ENCODE results near the gene OR11H6. TPM values are rescaled to one million over a fixed set of nuclear protein-coding genes. Genes with fewer than 3 reads are reported as not detected.
"Not testable (repeated sequence)": the region's sequence is repeated elsewhere in the genome, so short reads cannot be mapped to it uniquely, and the experiment has no call there.

OR11H6 gene
- total RNA-seq, 3 donors from 2014 or later: not detected

DNA sequence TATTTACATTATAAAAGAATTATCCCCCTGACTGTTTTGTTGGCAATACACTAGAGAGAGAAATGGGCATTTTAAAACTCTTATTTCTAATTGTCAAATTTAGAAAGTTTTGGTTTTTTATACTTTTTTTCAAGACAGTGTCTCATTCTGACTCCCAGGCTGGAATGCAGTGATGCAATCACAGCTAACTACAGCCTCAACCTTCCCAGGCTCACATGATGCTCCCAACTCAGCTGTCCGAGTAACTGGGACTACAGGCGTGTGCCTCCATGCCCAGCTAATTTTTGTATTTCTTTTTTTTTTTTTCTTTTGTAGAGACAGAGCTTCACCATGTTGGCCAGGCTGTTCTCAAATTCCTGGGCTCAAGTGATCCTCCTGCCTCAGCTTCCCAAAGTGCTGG lies 8.3 kb upstream of the OR11H6 start:
- Histone ChIP-seq H3K4me3 (no peak overlapping the region), H3K27me3 (no peaks in the 10 kb centered on the region), H3K36me3 (no peaks in the 10 kb centered on the region), H3K4me1 (no peaks in the 10 kb centered on the region), H3K27ac (no peak overlapping the region), H3K9me3 (peaks cover 0 to 9% of the 10 kb centered on the region in 2 donors)
- no peak for DNase-seq (ENCODE audit: low spot score in 2 of 2)
- TF ChIP-seq POLR2AphosphoS5 (IDR thresholded peaks at IDR 0.05): no peak
- no peak for TF ChIP-seq CTCF (IDR thresholded peaks at IDR 0.05)
- TF ChIP-seq POLR2A (IDR thresholded peaks at IDR 0.05): no peak
- intact Hi-C loops (cut with DNase I; ENCODE audit: low total_unique reads): no loop called here

GRCh38 chr14:20219033-20219432 lies 4.5 kb upstream of the OR11H6 start:
- no peak for DNase-seq (ENCODE audit: low spot score in 2 of 2)
- no peak overlapping the region for H3K4me3 ChIP-seq
- H3K27me3 ChIP-seq: no peaks in the 10 kb centered on the region
- no peaks in the 10 kb centered on the region for H3K4me1 ChIP-seq
- TF ChIP-seq POLR2A (IDR thresholded peaks at IDR 0.05) (no peak), POLR2AphosphoS5 (IDR thresholded peaks at IDR 0.05) (no peak)
- no peaks in the 10 kb centered on the region for H3K36me3 ChIP-seq
- intact Hi-C loops (cut with DNase I; ENCODE audit: low total_unique reads): no loop called here
- no peak overlapping the region for H3K27ac ChIP-seq
- peaks cover 0 to 9% of the 10 kb centered on the region in 2 donors for H3K9me3 ChIP-seq

DNA sequence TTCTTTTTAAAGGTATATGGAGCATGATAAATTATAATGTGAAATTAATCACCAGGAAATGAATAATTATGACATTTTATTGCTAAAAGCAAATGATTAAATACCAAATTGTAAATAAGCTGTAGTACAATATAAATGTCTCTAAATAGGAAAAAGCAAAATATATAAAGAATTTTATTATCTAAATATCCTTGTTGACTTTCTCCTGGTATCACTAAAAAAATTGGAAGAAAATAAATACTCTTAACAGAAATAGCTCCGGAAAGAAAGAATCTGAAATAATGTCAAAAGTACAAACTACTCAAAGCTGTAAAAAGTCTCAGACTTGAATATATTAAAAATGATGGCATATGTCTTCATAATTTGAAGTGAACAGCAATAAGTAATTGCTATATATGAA lies 5.2 kb downstream of the OR11H6 start, which contains the start of gene OR11H7:
TSS of gene OR11H7 (plus strand) at position 301 of the 400 bp plus-strand sequence.
- intact Hi-C loops (cut with DNase I; ENCODE audit: low total_unique reads): no loop called here
- Histone ChIP-seq H3K4me1 (no peaks in the 10 kb centered on the region), H3K36me3 (no peaks in the 10 kb centered on the region), H3K9me3 (peaks cover 9 to 12% of the 10 kb centered on the region in 2 donors), H3K27ac (no peak within 1 kb of the TSS), H3K27me3 (no peaks in the 10 kb centered on the region), H3K4me3 (no peak within 1 kb of the TSS)
- DNase-seq (ENCODE audit: low spot score in 2 of 2): no peak
- no peak for TF ChIP-seq POLR2A (IDR thresholded peaks at IDR 0.05)
- TF ChIP-seq CTCF (IDR thresholded peaks at IDR 0.05): no peak
- no peak for TF ChIP-seq POLR2AphosphoS5 (IDR thresholded peaks at IDR 0.05)

DNA sequence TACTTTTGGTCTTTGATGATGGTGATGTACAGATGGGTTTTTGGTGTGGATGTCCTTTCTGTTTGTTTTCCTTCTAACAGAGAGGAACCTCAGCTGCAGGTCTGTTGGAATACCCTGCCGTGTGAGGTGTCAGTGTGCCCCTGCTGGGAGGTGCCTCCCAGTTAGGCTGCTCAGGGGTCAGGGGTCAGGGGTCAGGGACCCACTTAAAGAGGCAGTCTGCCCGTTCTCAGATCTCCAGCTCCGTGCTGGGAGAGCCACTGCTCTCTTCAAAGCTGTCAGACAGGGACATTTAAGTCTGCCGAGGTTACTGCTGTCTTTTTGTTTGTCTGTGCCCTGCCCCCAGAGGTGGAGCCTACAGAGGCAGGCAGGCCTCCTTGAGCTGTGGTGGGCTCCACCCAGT lies 11.9 kb downstream of the OR11H6 start:
- H3K36me3 ChIP-seq; H3K4me1 ChIP-seq; H3K4me3 ChIP-seq; H3K27me3 ChIP-seq; DNase-seq (ENCODE audit: low spot score in 2 of 2); intact Hi-C loops (cut with DNase I; ENCODE audit: low total_unique reads); H3K27ac ChIP-seq; H3K9me3 ChIP-seq: not testable (repeated sequence)

DNA sequence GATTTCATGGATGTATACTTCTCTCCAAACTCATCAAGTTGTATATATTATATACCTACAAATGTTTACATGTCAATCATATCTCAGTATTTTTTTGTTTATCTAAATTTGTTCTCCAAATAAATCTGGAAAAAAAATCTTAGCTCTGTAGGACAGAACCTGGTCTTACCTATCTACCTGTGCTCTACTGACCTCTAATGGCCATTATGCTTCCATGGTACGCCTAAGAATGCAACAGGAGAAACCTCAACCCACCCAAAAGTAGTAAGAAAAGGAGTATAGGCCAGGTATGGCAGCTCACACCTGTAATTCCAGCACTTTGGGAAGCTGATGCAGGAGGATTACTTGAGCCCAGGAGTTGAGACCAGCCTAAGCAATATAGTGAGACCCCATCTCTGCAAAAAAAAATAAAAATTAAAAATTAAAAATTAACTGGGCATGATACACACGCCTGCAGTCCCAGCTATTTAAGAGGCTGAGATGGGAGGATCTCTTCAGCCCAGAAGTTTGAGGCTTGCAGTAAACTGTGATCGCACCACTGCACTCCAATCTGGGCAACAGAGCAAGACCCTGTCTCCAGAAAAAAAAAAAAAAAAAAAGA lies 24.2 kb downstream of the OR11H6 start:
- H3K9me3 ChIP-seq: peaks cover 5 to 12% of the 10 kb centered on the region in 2 donors
- TF ChIP-seq POLR2A (IDR thresholded peaks at IDR 0.05) (no peak), CTCF (IDR thresholded peaks at IDR 0.05) (no peak), POLR2AphosphoS5 (IDR thresholded peaks at IDR 0.05) (no peak)
- no peaks in the 10 kb centered on the region for H3K4me1 ChIP-seq
- no peak overlapping the region for H3K4me3 ChIP-seq
- no peak overlapping the region for H3K27ac ChIP-seq
- DNase-seq (ENCODE audit: low spot score in 2 of 2): no peak
- H3K27me3 ChIP-seq: no peaks in the 10 kb centered on the region
- intact Hi-C loops (cut with DNase I; ENCODE audit: low total_unique reads): no loop called here
- H3K36me3 ChIP-seq: no peaks in the 10 kb centered on the region

DNA sequence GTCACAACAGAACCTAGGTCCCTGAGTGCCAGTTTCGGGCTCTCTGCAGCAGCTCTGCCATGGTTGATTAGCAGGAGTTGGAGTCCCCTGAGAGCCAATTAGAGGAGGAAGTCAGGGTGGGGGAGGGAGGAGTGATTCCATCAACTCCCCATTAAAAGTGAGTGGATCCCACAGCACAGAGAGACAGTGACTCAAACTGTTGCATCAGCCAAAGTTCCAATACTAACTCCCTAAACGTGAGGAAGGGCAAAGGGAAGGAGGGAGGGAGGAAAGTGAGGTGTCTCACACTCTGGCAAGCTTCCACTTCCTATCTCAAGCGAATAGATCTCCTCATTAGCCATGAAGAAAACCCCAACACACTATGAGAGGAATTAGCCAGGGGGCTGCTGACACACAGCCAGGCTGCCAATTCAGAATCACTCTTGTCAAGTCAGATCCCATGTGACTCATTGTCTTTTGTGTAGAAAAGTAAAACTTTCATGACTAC lies 39.2 kb downstream of the OR11H6 start:
- no peak for TF ChIP-seq CTCF (IDR thresholded peaks at IDR 0.05)
- TF ChIP-seq POLR2AphosphoS5 (IDR thresholded peaks at IDR 0.05): no peak
- no peak for TF ChIP-seq POLR2A (IDR thresholded peaks at IDR 0.05)
- Histone ChIP-seq H3K27ac (no peak overlapping the region), H3K4me3 (no peak overlapping the region), H3K9me3 (peaks cover 0 to 3% of the 10 kb centered on the region in 2 donors), H3K36me3 (no peaks in the 10 kb centered on the region), H3K27me3 (no peaks in the 10 kb centered on the region), H3K4me1 (no peaks in the 10 kb centered on the region)
- DNase-seq (ENCODE audit: low spot score in 2 of 2): no peak
- intact Hi-C loops (cut with DNase I; ENCODE audit: low total_unique reads): no loop called here

DNA sequence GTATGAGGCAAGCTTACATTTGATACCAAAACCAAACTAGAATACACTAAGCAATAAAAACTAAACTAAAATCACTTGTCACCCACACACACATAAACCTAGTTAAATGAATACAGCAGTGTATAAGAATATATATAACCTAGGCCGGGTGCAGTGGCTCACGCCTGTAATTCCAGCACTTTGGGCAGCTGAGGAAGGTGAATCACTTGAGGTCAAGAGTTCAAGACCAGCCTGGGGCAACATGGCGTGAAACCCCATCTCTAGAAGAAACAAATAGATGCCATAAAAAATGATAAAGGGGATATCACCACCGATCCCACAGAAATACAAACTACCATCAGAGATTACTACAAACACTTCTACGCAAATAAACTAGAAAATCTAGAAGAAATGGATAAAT lies 40.9 kb downstream of the OR11H6 start:
- H3K4me1 ChIP-seq; intact Hi-C loops (cut with DNase I; ENCODE audit: low total_unique reads); H3K9me3 ChIP-seq; DNase-seq (ENCODE audit: low spot score in 2 of 2); H3K4me3 ChIP-seq; H3K27ac ChIP-seq; H3K27me3 ChIP-seq; H3K36me3 ChIP-seq: not testable (repeated sequence)

Data from breast epithelium (tissue), 4 donors.